BJ (cell line): ENCODE data around the gene ENG. TPM values are rescaled to one million over a fixed set of nuclear protein-coding genes. Genes with fewer than 3 reads are reported as not detected.
"Not testable (repeated sequence)": the region's sequence is repeated elsewhere in the genome, so short reads cannot be mapped to it uniquely, and the experiment has no call there.

Experiments used
- CTCF ChIA-PET: fragments of 350-600 bp; formaldehyde crosslinking; extraction: SDS; loops from one replicate; lab custom pipeline; 2021; ENCODE audit warnings: antibody characterized with exemption, inconsistent platforms; lab: Yijun Ruan, JAX
- POLR2A ChIA-PET: fragments of 300-600 bp; sonication (Branson Sonifier 250); formaldehyde crosslinking; extraction: SDS; loops from one replicate; lab custom pipeline; 2021; ENCODE audit warnings: antibody characterized with exemption; lab: Charles Lee
- DNase-seq: peaks from one replicate; pipeline ENCODE4 v3.0.0-alpha.2; 2011; ENCODE audit warnings: low read depth
- H3K27me3 ChIP-seq: 2 replicates; pipeline ENCODE4 v1.6.0; 2011; ENCODE audit warnings: low read length; ENCODE audit not compliant: control insufficient read depth, insufficient read depth
- H3K36me3 ChIP-seq: 2 replicates; pipeline ENCODE4 v1.5.1; 2011; ENCODE audit warnings: low read length; ENCODE audit not compliant: control insufficient read depth, insufficient read depth
- H3K4me3 ChIP-seq: 2 replicates; pipeline ENCODE4 v1.5.1; 2011; ENCODE audit warnings: low read depth, mild to moderate bottlenecking, control low read depth, low read length
- CTCF ChIP-seq: IDR thresholded peaks from 2 replicates; pipeline ENCODE4 v1.5.1; 2011; ENCODE audit warnings: low read depth, mild to moderate bottlenecking, control low read depth, inconsistent platforms, low read length, moderate library complexity; ENCODE audit not compliant: insufficient read depth
- polyA plus RNA-seq: library from polyadenylated mRNA; depleted of rRNA; stranded (reverse); fragments of >200 nt; gene quantifications from 2 replicates; pipeline ENCODE4 v1.2.3, GENCODE V29; 2011

The ENG gene
- polyA plus RNA-seq, 1 experiment, result 44.6 TPM

DNA sequence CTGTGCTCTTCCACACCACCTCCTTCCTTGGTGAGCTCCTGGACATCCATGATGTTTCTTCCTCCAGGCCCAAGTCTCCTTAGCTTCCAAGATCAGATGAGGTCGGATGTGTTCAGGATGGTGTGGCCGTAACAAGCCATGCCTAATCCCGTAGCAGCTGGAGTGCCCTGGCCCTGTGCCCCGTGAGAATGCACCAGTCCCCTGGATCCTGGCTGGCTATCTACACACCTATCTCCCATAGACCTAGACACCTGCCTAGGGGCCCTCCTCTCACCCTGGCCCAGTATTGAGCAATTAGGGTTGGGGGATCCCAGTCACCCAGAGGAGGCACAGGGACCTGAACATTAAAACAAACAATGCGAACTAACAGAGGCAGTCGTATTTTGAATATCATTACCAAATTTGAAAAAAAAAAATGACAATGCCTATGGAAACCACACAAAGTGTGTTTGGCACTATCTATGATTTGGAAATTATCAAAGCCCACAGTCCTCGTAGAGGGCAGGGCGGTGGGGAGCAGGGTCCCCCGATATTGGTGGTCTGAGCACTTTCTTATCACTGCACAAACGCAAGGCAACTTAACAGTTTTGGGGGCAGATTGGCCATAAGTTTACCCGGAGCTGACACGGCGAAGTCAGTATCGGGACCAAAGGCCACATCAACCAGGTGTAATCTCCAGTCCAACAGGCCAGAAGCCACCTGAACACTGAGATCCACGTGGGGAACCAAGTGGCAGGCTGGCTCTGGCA is 13.2 kb downstream of the ENG start:
- no peak for DNase-seq
- no peaks in the 10 kb centered on the region for H3K27me3 ChIP-seq
- TF ChIP-seq CTCF, result no peak
- ChIA-PET CTCF (interaction anchor here (1.5 kb wide), 1 partner anchor 100 kb away, joined by 4 read pairs; no protein-coding TSS in a partner anchor), POLR2A (no interaction called here)
- peaks cover 6% of the 10 kb centered on the region for H3K36me3 ChIP-seq
- no peak overlapping the region for H3K4me3 ChIP-seq

GRCh38 chr9:127838375-127839078 is 15.9 kb downstream of the ENG start:
- H3K4me3 ChIP-seq, result no peak overlapping the region
- H3K27me3 ChIP-seq, result no peaks in the 10 kb centered on the region
- H3K36me3 ChIP-seq, result peaks cover 6% of the 10 kb centered on the region
- POLR2A ChIA-PET, result interaction anchor here (0.5 kb wide), 1 partner anchor 273 kb away, joined by 6 read pairs; no protein-coding TSS in a partner anchor
- peak; percentile 70 for DNase-seq
- CTCF ChIA-PET, result interaction anchor here (0.6 to 2.3 kb wide), 9 partner anchors 14 to 1025 kb away, joined by 3 to 9 read pairs (median 4); partner anchors contain the start of genes CDK9 and ENG
- TF ChIP-seq CTCF, result no peak

DNA sequence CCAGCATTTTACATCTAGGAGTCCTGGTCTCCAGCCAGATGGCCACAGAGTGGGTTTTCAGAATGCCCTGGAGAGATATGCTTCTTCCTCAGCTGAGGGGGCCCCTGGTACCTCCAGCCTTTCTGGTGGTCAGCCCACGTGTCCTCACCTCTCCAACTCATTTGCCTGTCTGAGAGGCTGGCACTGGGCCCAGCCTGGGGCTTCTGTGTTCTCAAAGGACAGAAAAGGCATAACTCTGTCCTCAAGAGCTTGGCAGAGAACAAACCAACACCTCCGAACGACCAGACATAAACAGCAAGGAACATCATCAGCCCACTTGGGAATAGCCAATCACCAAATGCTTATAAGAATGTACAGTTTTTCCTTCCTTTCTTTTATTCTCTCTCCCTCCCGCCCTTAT is 17.1 kb downstream of the ENG start:
- CTCF ChIA-PET, result interaction anchor here (0.6 to 2.3 kb wide), 9 partner anchors 10 to 86 kb away, joined by 3 to 9 read pairs (median 4); partner anchors contain the start of genes CDK9, ENG and ST6GALNAC4
- peaks cover 3% of the 10 kb centered on the region; the same call in 1 of the 2 replicates for H3K36me3 ChIP-seq
- POLR2A ChIA-PET, result no interaction called here
- H3K4me3 ChIP-seq, result no peak overlapping the region
- no peak for TF ChIP-seq CTCF
- DNase-seq, result no peak
- no peaks in the 10 kb centered on the region for H3K27me3 ChIP-seq

- CTCF ChIA-PET, result interaction anchor here (0.7 to 2.3 kb wide), 8 partner anchors 11 to 101 kb away, joined by 3 to 9 read pairs (median 4); partner anchors contain the start of genes CDK9, ENG, ST6GALNAC4 and TOR2A
- H3K4me3 ChIP-seq, POLR2A ChIA-PET, DNase-seq, H3K27me3 ChIP-seq, H3K36me3 ChIP-seq: not testable (repeated sequence)
These were observed 17.9 kb downstream of the ENG start for GRCh38 chr9:127836561-127836960.

- no peaks in the 10 kb centered on the region for H3K27me3 ChIP-seq
- DNase-seq, result no peak
- no peak for TF ChIP-seq CTCF
- ChIA-PET CTCF (interaction anchor here (0.7 to 2.3 kb wide), 6 partner anchors 9 to 101 kb away, joined by 3 to 9 read pairs (median 4); partner anchors contain the start of genes ENG, ST6GALNAC4 and TOR2A), POLR2A (no interaction called here)
- no peaks in the 10 kb centered on the region for H3K36me3 ChIP-seq
- no peak overlapping the region for H3K4me3 ChIP-seq
These were observed 18.4 kb downstream of the ENG start for GRCh38 chr9:127835991-127836516.
